ENCODE measurements around the gene FBLN2. TPM values are rescaled to one million over a fixed set of nuclear protein-coding genes. Genes with fewer than 3 reads are reported as not detected.

Gene FBLN2
- total RNA-seq, 4 donors from 2014 or later = 75.7 to 159 (median 89.8) TPM

DNA sequence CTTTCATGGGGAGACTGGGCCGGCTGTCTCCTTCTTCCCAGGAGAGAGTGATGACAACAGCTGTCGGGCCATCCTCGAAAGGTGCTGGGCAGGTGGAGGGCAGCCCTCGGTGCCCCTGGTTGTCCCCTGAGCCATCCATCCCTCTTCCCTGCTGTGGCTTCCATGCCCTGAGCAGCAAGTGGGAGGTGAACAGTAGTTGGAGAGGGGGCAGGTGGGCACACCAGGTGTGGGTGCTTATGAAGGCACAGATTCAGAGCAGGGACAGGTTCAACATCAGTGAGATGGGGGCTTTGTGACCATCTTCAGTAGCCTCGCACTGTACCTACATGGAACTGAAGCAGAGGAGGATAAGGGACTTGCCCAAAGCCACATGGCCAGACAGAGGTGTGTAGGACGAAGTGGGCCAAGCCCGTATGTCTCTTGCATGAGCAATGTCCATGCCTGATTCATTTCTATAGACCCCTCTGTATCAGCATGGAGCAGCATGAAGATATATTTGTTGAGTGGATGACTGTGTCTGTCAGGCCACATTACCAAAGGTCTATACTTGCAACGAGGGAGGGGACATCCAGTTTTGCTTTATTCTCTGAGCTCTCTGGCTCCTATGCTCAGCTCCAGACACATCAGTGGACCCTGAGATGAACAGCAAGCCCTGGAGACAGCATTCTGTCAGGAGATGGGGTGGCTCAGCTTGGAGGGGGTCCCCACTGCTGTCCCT lies 107.8 kb downstream of the FBLN2 start:
- TF ChIP-seq, protein P1, sequence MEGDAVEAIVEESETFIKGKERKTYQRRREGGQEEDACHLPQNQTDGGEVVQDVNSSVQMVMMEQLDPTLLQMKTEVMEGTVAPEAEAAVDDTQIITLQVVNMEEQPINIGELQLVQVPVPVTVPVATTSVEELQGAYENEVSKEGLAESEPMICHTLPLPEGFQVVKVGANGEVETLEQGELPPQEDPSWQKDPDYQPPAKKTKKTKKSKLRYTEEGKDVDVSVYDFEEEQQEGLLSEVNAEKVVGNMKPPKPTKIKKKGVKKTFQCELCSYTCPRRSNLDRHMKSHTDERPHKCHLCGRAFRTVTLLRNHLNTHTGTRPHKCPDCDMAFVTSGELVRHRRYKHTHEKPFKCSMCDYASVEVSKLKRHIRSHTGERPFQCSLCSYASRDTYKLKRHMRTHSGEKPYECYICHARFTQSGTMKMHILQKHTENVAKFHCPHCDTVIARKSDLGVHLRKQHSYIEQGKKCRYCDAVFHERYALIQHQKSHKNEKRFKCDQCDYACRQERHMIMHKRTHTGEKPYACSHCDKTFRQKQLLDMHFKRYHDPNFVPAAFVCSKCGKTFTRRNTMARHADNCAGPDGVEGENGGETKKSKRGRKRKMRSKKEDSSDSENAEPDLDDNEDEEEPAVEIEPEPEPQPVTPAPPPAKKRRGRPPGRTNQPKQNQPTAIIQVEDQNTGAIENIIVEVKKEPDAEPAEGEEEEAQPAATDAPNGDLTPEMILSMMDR (IDR thresholded peaks at IDR 0.05) = no peak
- no peak for TF ChIP-seq POLR2A (IDR thresholded peaks at IDR 0.05)
- Histone ChIP-seq H3K27ac (no peak overlapping the region), H3K4me3 (replicated peaks in 1 of 3) (no peak overlapping the region), H3K36me3 (no peaks in the 10 kb centered on the region), H3K27me3 (no peaks in the 10 kb centered on the region), H3K9me3 (no peaks in the 10 kb centered on the region), H3K4me1 (peaks cover 0 to 7% of the 10 kb centered on the region in 2 donors)
- 74 to 89% methylated on average over 5 to 8 of the region's 8 CpGs for WGBS, 2 donors
- no peak for DNase-seq
- intact Hi-C loops (cut with DNase I) = loop anchor here (5.0 kb wide), 1 partner anchor 231 kb away; no protein-coding TSS in a partner anchor

DNA sequence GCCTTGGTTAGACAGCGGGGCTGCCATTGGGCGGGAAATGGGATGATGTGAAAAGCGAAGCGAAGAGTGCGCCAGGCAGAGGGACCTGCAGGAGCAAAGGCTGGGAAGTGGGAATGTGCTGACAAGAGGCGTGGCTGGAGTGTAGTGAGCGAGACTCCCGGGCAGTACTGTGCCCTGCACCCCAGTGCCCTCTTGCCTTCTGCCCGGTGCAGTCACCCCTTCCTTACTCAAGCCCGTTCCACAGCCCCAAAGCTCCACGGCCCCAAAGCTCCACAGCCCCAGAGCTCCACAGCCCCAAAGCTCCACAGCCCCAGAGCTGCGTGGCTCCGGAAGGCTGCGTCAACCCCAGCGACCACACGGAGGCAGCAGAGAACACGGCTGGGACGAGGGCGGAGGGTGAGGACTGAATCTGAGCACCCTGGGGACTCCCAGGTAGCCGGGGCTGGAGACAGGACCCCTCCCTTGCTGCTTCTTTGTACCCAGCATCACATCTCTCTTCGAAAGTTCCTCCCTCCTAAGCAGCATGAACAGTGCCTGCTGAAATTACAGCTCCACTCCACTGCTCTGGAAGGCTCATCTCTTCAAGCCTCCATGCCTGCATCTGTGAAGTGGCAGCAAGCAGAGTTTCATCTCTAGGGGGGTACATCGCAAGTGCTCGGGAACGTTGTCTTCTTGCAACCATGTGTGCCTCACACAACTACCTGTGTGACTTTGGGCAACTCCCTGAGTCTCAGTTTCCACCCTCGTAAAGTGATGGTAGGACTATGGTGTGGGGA lies 108.9 kb downstream of the FBLN2 start:
- no peaks in the 10 kb centered on the region for H3K9me3 ChIP-seq
- no peaks in the 10 kb centered on the region for H3K27me3 ChIP-seq
- peaks cover 0 to 7% of the 10 kb centered on the region in 2 donors for H3K4me1 ChIP-seq
- H3K36me3 ChIP-seq = no peaks in the 10 kb centered on the region
- H3K4me3 ChIP-seq (replicated peaks in 1 of 3) = no peak overlapping the region
- TF ChIP-seq POLR2A (IDR thresholded peaks at IDR 0.05) = no peak
- TF ChIP-seq, protein P1 (IDR thresholded peaks at IDR 0.05) = peak in 5 of 6 experiments; percentile 40 to 86 (median 64)
- DNase-seq = peak; percentile 32 to 52
- intact Hi-C loops (cut with DNase I) = loop anchor here (5.0 kb wide), 1 partner anchor 229 kb away; no protein-coding TSS in a partner anchor
- H3K27ac ChIP-seq = no peak overlapping the region
- 19 to 23% methylated on average over 17 to 18 of the region's 25 CpGs for WGBS, 2 donors

DNA sequence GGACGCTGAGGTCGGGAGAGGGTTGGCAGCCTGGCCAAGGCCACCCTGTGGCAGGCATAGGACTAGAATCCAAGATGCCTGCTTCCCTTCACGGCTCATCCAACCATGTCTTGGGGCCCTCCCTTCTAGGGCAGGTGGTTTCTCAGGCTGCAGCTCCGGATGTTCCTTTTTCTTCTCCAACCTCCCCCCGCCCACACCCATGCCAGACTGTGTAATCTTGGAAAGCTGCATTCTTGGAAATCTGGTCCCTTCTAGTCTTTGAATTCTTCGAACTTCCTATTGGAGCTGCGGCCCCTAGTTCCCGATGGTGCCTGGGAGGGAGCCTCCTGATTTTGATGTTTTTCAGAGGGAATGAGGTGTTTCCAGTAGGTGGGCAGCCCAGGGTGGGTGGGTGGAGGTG lies 109.8 kb downstream of the FBLN2 start:
- Histone ChIP-seq H3K36me3 (no peaks in the 10 kb centered on the region), H3K4me3 (replicated peaks in 1 of 3) (no peak overlapping the region), H3K9me3 (no peaks in the 10 kb centered on the region), H3K4me1 (peaks cover 0 to 7% of the 10 kb centered on the region in 2 donors), H3K27me3 (no peaks in the 10 kb centered on the region), H3K27ac (no peak overlapping the region)
- WGBS, 2 donors = 68 to 73% methylated on average over 8 of the region's 8 CpGs
- intact Hi-C loops (cut with DNase I) = loop anchor here (5.0 kb wide), 1 partner anchor 229 kb away; no protein-coding TSS in a partner anchor
- no peak for DNase-seq
- TF ChIP-seq, protein P1 (IDR thresholded peaks at IDR 0.05) = no peak
- TF ChIP-seq POLR2A (IDR thresholded peaks at IDR 0.05) = no peak

DNA sequence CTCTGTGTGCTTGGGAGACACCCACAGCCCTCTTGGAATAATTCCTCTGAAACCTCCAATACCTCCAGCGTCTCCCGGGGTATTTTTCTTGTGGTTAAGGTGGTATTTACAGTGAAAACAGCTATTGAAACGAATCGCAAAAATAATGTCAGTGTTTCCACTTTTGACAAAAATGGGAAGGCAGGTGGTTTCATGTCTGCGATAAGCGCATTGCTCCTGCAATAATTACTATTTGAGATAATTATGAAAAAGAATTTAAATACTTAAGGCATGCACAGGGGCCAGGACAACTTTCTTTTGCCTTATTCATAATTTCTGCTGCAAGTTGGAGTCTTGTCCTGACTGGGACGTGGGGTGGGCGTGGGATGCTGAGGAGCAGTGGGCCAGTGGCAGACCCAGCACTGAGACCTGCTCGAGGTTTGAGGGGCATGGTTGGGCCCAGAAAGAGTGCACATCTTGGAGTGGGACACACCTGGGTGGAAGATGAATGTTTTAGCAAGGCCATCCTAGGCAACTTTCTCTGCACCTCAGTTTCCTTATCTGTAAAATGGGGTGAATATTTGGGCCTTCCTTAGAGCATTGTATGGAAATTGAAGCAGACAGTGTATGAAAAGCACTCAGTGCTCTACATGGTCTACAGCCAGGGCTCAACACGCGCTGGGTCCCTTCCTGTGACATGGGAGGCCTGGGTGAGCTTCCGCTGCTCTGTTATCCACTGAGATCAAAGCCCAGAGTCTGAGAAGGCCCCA lies 110.5 kb downstream of the FBLN2 start:
- WGBS, 2 donors = 82 to 88% methylated on average over 12 of the region's 12 CpGs
- intact Hi-C loops (cut with DNase I) = loop anchor here (5.0 kb wide), 1 partner anchor 228 kb away; no protein-coding TSS in a partner anchor
- TF ChIP-seq, protein P1 (IDR thresholded peaks at IDR 0.05) = no peak
- no peak for TF ChIP-seq POLR2A (IDR thresholded peaks at IDR 0.05)

More for the DNA sequence above, 110.5 kb downstream of the FBLN2 start:
- H3K27me3 ChIP-seq = no peaks in the 10 kb centered on the region
- H3K27ac ChIP-seq = no peak overlapping the region
- peaks cover 0 to 7% of the 10 kb centered on the region in 2 donors for H3K4me1 ChIP-seq
- H3K4me3 ChIP-seq (replicated peaks in 1 of 3) = no peak overlapping the region
- H3K36me3 ChIP-seq = no peaks in the 10 kb centered on the region
- H3K9me3 ChIP-seq = no peaks in the 10 kb centered on the region
- no peak for DNase-seq
